Fibroblast of pulmonary artery (primary cell): ENCODE results near the gene CCL28.

Experiments used
- DNase-seq: peaks from one replicate; pipeline ENCODE4 v3.0.0-alpha.2; 2010; ENCODE audit warnings: low read depth
- H3K4me3 ChIP-seq: replicated peaks from 2 replicates; pipeline ENCODE4 v1.5.1; 2011; ENCODE audit warnings: low read depth, mild to moderate bottlenecking, control low read depth, low read length, moderate library complexity
- TF ChIP-seq, protein P1 (sequence below): IDR thresholded peaks from 2 replicates; pipeline ENCODE4 v1.5.1; 2011; ENCODE audit warnings: mild to moderate bottlenecking, control low read depth, low read length, inconsistent platforms; ENCODE audit errors: missing control alignments

CCL28 gene

DNA sequence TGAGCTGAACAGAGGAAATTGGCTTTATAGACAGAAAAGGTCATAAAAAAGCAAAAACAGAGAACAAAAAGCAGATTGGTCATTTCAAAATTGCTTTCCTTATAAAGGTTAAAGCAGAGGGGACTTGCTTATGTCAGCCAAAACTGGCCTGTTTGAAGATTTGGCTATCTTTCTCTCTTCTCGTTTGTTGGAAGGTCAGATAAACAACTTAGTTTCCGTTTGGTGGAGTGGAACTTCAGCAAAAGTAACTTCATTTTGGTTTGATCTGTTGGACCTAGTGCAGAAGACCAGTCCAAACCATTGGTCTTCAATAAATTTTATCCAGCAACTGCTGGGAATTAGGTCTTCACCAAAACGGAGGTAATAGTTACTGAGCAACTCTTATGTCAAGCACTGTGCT is 53.9 kb downstream of the CCL28 start:
- TF ChIP-seq, protein P1, sequence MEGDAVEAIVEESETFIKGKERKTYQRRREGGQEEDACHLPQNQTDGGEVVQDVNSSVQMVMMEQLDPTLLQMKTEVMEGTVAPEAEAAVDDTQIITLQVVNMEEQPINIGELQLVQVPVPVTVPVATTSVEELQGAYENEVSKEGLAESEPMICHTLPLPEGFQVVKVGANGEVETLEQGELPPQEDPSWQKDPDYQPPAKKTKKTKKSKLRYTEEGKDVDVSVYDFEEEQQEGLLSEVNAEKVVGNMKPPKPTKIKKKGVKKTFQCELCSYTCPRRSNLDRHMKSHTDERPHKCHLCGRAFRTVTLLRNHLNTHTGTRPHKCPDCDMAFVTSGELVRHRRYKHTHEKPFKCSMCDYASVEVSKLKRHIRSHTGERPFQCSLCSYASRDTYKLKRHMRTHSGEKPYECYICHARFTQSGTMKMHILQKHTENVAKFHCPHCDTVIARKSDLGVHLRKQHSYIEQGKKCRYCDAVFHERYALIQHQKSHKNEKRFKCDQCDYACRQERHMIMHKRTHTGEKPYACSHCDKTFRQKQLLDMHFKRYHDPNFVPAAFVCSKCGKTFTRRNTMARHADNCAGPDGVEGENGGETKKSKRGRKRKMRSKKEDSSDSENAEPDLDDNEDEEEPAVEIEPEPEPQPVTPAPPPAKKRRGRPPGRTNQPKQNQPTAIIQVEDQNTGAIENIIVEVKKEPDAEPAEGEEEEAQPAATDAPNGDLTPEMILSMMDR = no peak
- no peak overlapping the region for H3K4me3 ChIP-seq
- DNase-seq = no peak

DNA sequence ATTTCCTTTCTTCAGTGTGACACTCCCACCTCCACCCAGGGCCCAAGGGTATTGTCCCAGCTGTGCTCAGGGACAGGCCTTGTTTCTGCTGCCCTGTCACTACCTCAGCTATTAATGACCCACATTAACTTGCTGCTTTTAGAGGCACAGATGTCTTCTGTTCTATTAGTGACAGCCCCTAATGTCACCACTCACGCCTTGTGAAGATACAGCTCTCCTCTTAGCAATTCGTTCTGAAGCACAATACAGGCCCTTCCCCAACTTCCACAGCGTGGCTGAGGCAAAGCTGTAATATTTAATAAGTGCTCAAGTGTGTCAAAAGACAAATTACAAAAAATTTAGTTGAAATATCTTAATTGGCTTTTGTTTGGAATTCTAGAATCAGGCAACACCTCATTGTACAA is 54.3 kb downstream of the CCL28 start:
- no peak overlapping the region for H3K4me3 ChIP-seq
- DNase-seq = no peak
- TF ChIP-seq, protein P1 = no peak

DNA sequence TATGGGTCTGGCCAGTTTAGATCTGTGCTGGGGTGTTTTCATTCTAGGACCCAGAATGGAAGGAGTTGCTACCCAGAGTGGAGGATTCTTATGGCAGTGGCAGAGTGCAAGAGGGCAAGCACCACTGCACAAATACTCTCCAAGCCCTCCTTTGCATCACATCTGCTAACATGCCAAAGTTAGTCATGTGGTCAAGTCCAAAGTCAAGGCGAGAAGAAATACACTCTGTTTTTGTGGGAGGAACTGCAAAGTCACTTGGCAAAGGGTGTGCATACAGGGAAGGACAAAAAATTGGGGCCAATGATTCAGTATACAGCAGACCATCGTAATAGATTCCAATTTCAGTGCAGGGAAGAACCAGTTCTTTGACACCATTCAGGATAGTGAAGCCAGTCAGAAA is 55.1 kb downstream of the CCL28 start:
- no peak overlapping the region for H3K4me3 ChIP-seq
- TF ChIP-seq, protein P1 = no peak
- DNase-seq = no peak

DNA sequence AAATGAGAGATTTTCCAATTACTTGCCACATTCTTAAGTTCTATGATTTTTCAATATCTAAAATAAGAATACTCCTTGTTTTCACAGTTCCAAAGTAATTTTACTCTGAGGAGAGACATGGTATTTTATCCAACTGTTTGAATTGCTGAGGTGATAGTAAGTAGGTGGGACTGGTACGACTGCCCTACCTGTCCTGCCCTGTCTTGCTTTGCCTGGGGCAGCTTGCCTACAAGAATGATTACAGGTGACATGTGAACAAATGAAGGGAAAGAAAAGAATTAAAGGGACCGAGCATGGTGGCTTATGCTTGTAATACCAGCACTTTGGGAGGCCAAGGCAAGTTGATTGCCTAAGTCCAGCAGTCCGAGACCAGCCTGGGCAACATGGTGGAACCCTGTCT is 57.4 kb downstream of the CCL28 start:
- TF ChIP-seq, protein P1 = no peak
- DNase-seq = no peak

DNA sequence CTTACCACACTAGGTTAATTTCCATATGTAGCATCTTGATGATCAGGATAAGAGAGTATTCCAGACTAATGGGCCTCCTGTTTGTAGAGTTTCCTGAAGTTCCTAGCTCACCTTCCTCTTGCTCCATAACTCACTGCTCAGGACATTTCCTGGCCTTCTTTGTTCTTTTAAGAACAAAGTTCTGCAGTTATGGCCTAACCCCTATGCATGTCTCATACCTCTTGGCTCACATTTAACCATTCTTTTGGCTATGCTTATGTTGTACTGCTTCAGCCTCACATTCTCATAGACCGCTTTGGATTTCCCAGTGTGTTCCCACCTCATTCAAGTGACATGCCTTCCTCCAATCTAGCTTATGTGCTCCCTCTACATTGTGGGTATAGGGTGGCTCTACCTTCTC is 58.5 kb downstream of the CCL28 start:
- TF ChIP-seq, protein P1 = no peak
- DNase-seq = no peak
- H3K4me3 ChIP-seq = no peak overlapping the region

More for the DNA sequence above, 57.4 kb downstream of the CCL28 start:
- no peak overlapping the region for H3K4me3 ChIP-seq

DNA sequence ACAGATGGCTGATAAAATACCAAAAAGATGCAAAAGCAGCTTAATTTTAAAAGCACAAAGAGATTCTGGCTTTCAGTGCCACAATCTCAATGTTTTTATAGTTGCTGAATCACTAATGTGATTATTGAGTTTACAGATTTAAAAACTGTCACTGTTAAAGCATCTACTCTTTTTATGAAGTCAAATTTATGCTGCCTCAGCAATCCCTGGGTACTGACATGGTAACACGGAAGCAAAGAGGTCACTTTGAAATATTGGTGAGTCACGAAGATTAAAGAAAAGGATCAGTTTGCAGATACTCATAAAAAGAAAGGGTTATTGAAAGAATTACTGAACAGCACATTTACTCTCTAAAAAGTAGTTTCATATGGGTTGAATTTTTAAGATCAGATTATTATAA is 59.3 kb downstream of the CCL28 start:
- TF ChIP-seq, protein P1 = no peak
- DNase-seq = no peak
- H3K4me3 ChIP-seq = no peak overlapping the region

DNA sequence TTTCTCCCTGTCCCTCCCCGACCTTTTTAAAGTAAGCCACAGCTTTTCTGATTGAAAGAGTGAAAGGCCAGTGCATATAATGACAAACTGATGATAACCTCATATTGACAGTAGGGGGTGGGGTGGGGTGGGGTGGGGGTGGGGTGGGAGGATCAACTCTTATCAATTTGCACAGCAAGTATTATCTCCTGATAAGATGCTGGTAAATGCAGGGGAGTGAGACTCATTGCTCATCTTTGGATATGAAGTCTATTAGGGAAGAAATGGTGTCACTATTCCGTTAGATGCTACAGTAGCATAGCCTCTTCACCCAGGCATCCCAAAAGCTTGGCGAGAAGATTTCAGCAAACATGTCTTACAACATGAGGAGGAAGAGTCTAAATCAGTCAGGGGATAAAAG is 60.1 kb downstream of the CCL28 start:
- H3K4me3 ChIP-seq = no peak overlapping the region
- DNase-seq = no peak
- TF ChIP-seq, protein P1 = no peak
